Stimulated activated naive CD8-positive, alpha-beta T cell treated with anti-CD3 and anti-CD28 coated beads, Interleukin-15, amount 100 ng/mL, for 72 hours (primary cell): Measurements from ENCODE around the gene THRB.
A peak's percentile ranks its signal among the peaks of the same experiment; 100 is the strongest.

Source experiments
- ATAC-seq: fragments of 150-1000 bp; cut with Tn5 transposase; 2 replicates; pipeline ENCODE4 v1.10.0; 2021; ENCODE audit warnings: mild to moderate bottlenecking, moderate library complexity
- DNase-seq, 2 donors: peaks; one replicate each; pipeline ENCODE4 v3.0.0; 2021 to 2022
- H3K27ac Mint-ChIP-seq, 2 donors: one replicate each; pipeline ENCODE4 v1.8.0; 2022; ENCODE audit warnings: mild to moderate bottlenecking in 2 of 2, mixed read lengths in 2 of 2, moderate library complexity in 2 of 2
- H3K27me3 Mint-ChIP-seq: one replicate; pipeline ENCODE4 v1.8.0; 2022; ENCODE audit warnings: mixed read lengths
- H3K4me1 Mint-ChIP-seq: one replicate; pipeline ENCODE4 v1.8.0; 2022; ENCODE audit warnings: mild to moderate bottlenecking, mixed read lengths
- H3K4me3 Mint-ChIP-seq, 2 donors: one replicate each; pipeline ENCODE4 v1.8.0; 2022; ENCODE audit warnings: mild to moderate bottlenecking in 2 of 2, mixed read lengths in 2 of 2, moderate library complexity in 1 of 2
- H3K9me3 Mint-ChIP-seq, 2 donors: one replicate each; pipeline ENCODE4 v1.8.0; 2022; ENCODE audit warnings: mixed read lengths in 2 of 2

Gene THRB

DNA sequence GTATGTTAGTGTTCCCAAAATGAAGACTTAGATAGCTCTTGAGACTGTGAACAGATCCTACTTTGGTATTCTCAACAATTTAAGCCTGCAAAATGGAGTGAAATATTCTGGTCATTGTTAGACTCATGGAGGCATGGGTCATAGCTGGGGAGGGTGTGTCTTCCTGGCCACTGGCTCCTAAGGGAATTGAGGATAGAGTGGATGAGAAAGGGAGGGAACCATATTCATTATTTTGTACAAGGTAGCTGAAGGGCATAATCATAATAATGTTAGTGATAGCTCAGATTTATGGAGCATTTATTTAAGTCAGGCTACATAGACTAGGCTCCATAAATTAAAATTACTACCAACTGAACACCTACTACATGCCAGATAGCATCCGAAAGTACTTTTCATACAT lies 295.9 kb downstream of the THRB start:
- H3K27me3 Mint-ChIP-seq: peaks cover 20% of the 10 kb centered on the region
- no peak overlapping the region for H3K27ac Mint-ChIP-seq
- no peak for ATAC-seq
- no peak overlapping the region for H3K4me3 Mint-ChIP-seq
- no peaks in the 10 kb centered on the region for H3K9me3 Mint-ChIP-seq
- no peaks in the 10 kb centered on the region for H3K4me1 Mint-ChIP-seq
- DNase-seq: no peak

DNA sequence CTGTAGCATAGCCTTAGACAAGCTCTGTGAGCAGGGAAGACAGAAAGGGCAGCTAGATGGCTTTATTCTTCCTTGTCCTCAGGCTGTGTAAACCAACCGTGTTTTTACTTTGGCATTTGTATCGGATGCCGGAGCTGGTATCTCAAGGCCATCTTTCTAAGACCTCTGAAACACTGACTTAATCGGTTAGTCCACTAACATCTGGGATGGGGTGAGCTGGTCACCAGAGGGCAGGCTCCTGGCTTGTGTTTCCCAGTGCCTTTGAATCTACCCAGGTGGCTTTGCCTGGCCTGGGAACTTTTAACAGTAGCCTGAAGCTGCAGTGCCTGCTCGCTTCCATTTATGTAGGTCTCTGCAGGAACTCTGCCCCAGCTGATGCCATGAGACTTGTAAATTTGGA lies 296.8 kb downstream of the THRB start:
- ATAC-seq (no peak), DNase-seq (no peak)
- no peak overlapping the region for H3K27ac Mint-ChIP-seq
- no peak overlapping the region for H3K4me3 Mint-ChIP-seq
- H3K9me3 Mint-ChIP-seq: no peaks in the 10 kb centered on the region
- H3K4me1 Mint-ChIP-seq: no peaks in the 10 kb centered on the region
- H3K27me3 Mint-ChIP-seq: peaks cover 20% of the 10 kb centered on the region

DNA sequence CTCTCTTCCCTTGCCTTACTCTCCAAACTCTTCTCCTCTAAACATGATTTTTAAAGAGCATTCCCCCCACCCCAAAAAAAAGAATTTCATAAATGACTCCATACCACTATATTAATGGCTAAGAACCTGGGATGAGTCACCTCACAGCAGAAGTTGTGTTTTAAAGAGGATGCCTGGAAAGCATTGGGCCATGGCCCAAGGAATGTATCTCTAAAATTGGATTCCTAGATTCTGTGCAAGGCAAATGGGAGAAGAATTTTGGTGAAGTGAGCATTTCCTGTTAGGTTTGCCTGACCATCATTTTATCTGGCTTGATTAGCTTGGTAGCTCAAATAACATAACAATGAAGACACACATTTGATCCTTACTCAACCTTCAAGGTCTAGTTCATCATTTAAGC lies 298.1 kb downstream of the THRB start:
- ATAC-seq (no peak), DNase-seq (no peak)
- Mint-ChIP-seq H3K27me3 (peaks cover 15% of the 10 kb centered on the region), H3K4me1 (no peaks in the 10 kb centered on the region), H3K4me3 (no peak overlapping the region), H3K9me3 (no peaks in the 10 kb centered on the region), H3K27ac (no peak overlapping the region)

DNA sequence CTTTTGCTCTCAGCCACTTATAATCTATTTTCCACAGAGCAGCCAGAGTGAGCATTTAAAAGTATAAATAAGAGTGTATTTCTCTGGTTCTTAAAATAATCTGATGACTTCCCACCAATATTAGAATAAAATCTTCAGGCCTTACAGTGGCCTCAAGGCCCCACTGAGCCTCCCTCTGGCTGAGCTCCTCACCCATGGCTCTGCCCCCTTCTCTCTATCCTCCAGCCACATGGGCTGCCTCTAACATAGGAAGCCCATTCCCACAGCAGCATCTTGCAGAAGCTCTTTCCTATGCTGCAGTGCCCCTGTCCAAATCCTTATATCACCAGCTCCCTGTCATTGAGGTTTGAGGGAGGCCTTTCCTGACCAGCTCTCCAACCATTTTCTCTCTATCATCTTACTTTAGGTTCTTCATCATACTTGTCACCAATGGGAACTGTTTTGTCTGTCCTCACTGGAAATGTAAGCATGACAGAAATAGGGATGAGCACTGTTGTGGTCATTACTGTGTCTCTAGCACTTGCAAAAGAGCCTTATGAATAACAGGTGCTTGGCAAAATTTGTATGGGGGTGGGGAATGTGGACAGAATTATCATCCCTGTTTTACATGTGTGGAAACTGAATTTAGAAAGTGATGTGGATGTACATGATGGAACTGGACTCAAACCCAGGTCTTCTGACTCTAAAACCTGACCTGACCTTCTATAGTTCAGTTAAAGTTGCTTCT lies 299.0 kb downstream of the THRB start:
- no peak overlapping the region for H3K4me3 Mint-ChIP-seq
- ATAC-seq (no peak), DNase-seq (no peak)
- H3K9me3 Mint-ChIP-seq: no peaks in the 10 kb centered on the region
- peaks cover 7% of the 10 kb centered on the region for H3K27me3 Mint-ChIP-seq
- H3K27ac Mint-ChIP-seq: no peak overlapping the region
- H3K4me1 Mint-ChIP-seq: no peaks in the 10 kb centered on the region

DNA sequence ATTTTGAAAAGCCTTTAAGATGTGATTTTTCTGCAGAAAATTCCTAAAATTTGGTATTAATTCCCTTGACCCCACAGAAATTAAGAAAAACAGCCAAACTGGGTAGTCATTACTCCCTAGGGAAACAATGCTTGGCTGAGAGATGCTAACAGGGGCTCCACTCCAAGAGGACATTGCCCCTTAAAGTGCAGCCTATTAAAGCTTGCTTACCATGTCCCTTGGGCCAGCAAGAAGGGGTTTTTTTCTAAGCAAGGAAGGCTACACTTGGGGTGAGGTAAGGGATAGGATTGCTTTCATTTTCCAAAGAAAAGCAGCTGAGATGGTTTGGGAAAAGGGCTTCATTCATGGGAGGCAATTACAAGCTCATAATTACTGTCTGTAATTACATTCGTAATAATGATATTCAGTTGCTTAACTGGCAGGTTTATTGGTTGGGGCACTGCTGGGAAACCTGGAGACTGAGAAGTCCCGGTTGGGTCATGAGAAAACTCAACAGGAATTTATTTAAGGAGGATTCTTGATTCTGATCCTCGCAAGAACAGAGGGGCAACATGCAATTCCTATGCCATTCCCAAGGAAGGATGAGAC lies 302.1 kb downstream of the THRB start:
- Mint-ChIP-seq H3K27ac (no peak overlapping the region), H3K4me3 (no peak overlapping the region), H3K4me1 (no peaks in the 10 kb centered on the region), H3K9me3 (no peaks in the 10 kb centered on the region), H3K27me3 (peaks cover 7% of the 10 kb centered on the region)
- no peak for ATAC-seq
- DNase-seq: no peak

DNA sequence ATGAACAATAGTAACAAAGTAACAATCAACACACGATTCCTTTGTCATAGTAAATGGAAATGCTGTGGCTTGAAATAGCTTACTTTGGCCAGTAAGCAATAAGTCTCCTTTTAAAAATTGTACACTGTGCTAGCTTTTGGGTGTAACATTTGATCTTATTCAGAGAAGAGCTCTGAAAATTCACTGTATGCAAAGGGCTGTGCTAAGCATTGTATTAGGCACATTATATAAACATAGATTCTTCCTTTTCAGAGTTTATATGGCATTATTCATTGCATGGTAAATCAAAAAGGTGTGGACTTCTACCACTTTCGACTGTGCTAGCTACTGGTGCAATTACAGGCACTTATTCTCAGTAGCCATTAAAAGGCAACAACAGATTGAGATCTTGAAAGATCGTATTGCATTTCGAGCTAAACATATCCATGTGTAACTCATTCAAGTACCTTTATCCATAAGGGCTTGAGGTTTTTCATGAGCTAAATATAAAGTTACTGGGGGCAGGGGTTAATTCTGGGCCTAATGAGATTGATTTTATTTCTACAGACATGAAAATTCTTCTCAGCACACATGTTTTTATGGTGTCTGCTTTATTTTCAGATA lies 302.7 kb downstream of the THRB start:
- H3K4me3 Mint-ChIP-seq: no peak overlapping the region
- ATAC-seq: no peak
- peaks cover 7% of the 10 kb centered on the region for H3K27me3 Mint-ChIP-seq
- no peaks in the 10 kb centered on the region for H3K4me1 Mint-ChIP-seq
- H3K9me3 Mint-ChIP-seq: no peaks in the 10 kb centered on the region
- no peak for DNase-seq
- H3K27ac Mint-ChIP-seq: no peak overlapping the region

DNA sequence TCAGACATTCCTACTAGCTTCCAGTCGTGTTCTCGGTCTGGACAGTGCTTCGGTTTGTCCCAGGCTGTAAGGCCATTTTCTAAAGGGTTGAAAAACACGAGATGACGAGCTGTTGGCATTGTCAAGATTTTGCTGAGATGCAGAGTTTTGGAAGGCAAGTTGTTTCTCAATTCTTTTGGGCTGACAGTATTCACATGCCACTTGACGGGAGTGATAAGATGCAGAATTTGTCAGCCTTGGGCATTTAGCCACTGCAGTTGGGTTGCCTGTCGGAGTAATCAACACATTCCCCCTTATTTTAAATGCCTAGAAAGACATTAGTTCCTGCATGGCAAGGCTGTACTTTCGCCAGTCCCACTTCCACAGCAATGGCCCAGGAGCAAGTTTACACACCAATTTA lies 304.4 kb downstream of the THRB start:
- no peak overlapping the region for H3K27ac Mint-ChIP-seq
- ATAC-seq (no peak), DNase-seq (no peak)
- no peaks in the 10 kb centered on the region for H3K9me3 Mint-ChIP-seq
- no peak overlapping the region for H3K4me3 Mint-ChIP-seq
- peaks cover 10% of the 10 kb centered on the region for H3K27me3 Mint-ChIP-seq
- H3K4me1 Mint-ChIP-seq: no peaks in the 10 kb centered on the region

DNA sequence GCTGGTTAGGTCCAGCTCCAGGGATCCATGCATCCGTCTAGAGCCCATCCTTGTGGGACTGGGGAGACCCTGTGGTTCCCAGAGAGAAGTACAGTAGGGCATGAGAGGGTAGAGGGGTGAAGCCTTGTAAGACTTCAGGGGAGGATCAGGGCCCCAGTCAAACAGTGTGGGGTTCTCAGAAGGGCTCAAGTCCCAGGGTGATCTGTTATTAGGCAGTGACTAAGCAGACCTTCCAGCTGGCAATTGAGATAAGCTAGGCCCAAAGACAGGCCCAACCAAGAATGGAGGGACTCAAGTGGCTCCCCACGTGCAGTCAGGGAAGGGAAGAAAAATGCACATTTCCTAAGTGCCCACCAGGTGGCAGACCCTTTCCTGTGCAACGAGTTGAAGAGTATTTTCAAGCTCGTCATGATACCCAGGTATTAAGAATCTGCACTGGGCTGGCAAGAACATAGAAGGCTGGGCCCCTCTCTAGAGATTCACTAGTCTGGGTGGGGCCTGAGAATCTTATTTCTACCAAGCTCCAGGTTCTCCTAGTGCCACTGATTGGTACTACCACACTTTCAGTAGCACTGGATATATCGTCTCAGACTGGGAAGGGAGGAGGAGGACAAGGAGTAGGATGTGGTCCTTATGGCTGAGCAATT lies 308.8 kb downstream of the THRB start:
- H3K27ac Mint-ChIP-seq: peak overlapping the region in 1 of 2 donors; percentile 88
- H3K4me1 Mint-ChIP-seq: no peaks in the 10 kb centered on the region
- DNase-seq: peak; percentile 17 to 20
- ATAC-seq: peak; percentile 75
- H3K4me3 Mint-ChIP-seq: no peak overlapping the region
- peaks cover 10% of the 10 kb centered on the region for H3K27me3 Mint-ChIP-seq
- no peaks in the 10 kb centered on the region for H3K9me3 Mint-ChIP-seq

DNA sequence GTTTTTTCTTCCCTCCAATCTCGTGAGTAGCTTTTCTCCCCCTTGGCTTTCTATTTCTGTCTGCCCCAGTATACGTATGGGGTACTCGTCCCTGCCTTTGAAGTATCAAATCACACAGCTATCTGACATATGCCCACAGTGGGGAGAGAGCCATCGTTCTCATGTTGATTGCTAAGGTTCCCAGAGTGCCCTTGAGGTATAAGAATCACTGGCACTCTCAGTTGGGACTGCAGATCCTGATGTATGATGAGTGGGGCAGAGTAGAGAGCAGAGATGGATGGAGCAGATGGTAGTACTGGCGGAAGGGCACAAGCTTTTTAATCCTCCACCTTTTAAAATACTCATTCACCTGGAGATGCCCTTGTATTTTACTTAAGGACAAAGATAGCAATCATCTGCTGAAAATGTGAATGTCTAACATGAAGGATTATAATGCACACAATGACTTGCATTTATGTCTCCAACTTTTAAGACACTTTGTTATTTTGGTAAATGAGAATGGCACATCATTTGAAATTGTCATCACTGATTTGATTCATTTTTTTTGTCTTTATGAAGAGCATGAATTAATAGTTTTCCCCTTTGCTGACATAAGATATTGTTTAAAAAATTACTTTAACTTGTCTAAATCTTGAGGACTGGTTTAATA lies 310.0 kb downstream of the THRB start:
- no peak for DNase-seq
- Mint-ChIP-seq H3K27ac (no peak overlapping the region), H3K9me3 (no peaks in the 10 kb centered on the region), H3K4me1 (no peaks in the 10 kb centered on the region), H3K27me3 (peaks cover 10% of the 10 kb centered on the region), H3K4me3 (no peak overlapping the region)
- ATAC-seq: no peak

DNA sequence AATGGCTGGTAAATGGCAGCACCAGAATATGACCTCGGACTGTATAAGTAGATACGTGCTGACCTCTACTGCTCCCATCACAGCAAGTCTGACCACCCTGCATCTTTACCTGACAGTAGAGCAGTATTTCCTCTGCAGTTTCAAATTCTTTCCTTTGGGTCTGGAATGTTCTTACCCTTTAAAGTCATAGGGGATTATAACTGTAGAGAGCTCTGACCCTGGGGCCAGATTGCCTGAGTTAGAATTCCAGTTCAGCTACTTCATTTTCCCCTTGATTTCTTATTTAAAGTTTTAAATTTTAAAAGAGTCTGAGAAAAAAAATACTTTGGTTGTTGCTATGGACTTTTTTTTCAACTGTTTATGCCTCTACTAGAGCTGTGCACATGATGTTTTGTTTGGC lies 311.9 kb downstream of the THRB start:
- H3K27ac Mint-ChIP-seq: no peak overlapping the region
- ATAC-seq (no peak), DNase-seq (no peak)
- H3K27me3 Mint-ChIP-seq: peaks cover 10% of the 10 kb centered on the region
- H3K9me3 Mint-ChIP-seq: no peaks in the 10 kb centered on the region
- no peak overlapping the region for H3K4me3 Mint-ChIP-seq
- H3K4me1 Mint-ChIP-seq: no peaks in the 10 kb centered on the region

DNA sequence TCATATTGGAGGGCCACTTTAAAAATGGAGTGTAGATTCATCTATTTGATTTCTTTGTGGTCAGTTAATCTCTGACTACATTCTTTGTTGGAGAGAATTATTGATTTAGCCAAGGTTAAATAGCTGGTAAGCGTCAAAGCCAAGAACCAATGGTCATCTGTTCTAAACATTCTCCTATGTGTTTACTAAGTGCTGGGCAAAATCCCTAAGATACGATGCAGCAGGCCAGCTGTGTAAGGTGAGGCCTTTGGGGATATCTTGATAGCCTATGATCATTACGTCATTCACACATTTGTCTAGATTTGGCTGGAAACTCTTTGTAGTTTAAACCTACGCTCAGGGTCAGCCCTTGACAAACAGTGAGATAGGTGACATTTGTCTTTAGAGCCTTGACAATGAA lies 313.4 kb downstream of the THRB start:
- no peaks in the 10 kb centered on the region for H3K9me3 Mint-ChIP-seq
- no peak overlapping the region for H3K27ac Mint-ChIP-seq
- no peak overlapping the region for H3K4me3 Mint-ChIP-seq
- DNase-seq: no peak
- no peak for ATAC-seq
- peaks cover 10% of the 10 kb centered on the region for H3K27me3 Mint-ChIP-seq
- no peaks in the 10 kb centered on the region for H3K4me1 Mint-ChIP-seq

DNA sequence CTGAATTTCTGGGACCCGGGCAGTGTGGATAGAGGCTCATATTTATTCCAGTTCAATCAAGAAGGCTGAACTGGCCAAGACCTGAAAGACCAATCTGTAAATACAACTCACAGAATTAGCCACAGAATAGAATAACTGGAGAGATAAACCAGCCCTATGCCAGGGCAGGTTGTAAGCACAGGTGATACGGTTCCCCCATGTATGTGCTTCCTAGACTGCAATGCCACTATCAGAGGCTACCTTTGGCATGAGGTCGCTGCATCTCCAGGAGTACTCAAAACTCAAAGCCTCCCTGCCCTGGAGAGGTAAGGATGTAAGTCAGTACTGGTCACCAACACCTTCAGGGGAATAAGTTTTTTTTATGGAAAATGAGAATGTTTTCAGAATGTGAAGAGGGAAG lies 314.0 kb downstream of the THRB start:
- DNase-seq: no peak
- no peaks in the 10 kb centered on the region for H3K4me1 Mint-ChIP-seq
- ATAC-seq: no peak
- no peaks in the 10 kb centered on the region for H3K9me3 Mint-ChIP-seq
- no peak overlapping the region for H3K4me3 Mint-ChIP-seq
- peaks cover 4% of the 10 kb centered on the region for H3K27me3 Mint-ChIP-seq
- no peak overlapping the region for H3K27ac Mint-ChIP-seq

DNA sequence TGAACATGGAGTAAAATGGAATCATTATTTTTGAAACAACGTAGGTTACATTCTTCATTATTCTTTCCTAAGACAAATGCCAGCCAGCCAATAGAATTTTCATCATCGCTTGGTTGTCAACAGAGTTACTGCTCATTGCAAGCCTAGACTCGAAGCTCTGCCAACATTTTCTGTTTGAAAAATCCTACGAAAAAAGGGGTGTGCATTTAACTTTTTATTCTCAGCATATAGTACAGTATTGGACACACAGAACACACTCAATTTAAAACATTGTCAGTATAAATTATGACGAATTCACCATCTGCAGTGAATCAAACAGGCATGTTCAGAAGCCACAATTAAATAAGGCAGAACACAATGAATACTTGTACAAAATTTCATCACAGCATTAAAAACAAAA lies 317.4 kb downstream of the THRB start:
- ATAC-seq: no peak
- DNase-seq: no peak
- Mint-ChIP-seq H3K9me3 (no peaks in the 10 kb centered on the region), H3K27ac (no peak overlapping the region), H3K27me3 (no peaks in the 10 kb centered on the region), H3K4me1 (no peaks in the 10 kb centered on the region), H3K4me3 (no peak overlapping the region)

DNA sequence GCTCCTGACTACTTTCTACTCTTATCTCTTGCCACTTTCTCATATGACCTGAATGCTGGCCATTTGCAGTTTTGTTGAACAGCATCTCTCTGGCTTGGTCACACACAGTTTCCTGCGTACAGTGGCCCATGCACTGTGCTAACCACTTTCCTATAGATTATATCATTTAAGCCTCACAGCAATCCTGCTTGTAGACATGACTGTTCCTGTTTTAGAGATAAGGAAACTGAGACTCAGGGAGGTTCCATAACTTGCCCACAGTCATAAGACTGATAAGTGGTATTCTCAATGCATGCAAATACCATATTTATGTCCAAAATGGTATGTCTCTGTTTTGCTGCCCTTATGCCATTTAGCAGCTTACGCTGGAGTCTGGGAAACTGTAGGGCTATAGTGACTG lies 320.0 kb downstream of the THRB start:
- Mint-ChIP-seq H3K4me1 (no peaks in the 10 kb centered on the region), H3K27me3 (no peaks in the 10 kb centered on the region)

DNA sequence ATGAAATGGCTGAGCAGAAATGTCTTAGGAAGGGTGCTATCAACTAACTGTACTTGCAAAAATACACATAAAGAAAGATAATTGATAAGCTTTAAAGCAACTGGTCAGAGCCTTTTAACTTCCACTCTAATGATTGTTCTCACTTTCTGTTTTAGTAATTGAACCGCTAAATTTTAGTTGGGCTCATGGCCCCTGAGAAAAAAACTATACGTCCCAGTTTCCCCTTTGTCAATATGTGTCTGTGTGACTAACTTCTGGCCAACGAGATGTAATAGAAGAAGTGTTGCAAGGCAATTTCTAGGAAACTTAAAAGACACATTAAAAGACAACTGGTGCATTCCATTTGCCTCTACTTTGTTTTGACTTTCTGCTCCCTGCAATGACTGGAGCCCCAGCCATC lies 325.7 kb downstream of the THRB start:
- no peak overlapping the region for H3K4me3 Mint-ChIP-seq
- no peaks in the 10 kb centered on the region for H3K27me3 Mint-ChIP-seq
- no peaks in the 10 kb centered on the region for H3K4me1 Mint-ChIP-seq
- no peaks in the 10 kb centered on the region for H3K9me3 Mint-ChIP-seq
- DNase-seq (no peak), ATAC-seq (no peak)
- H3K27ac Mint-ChIP-seq: no peak overlapping the region

More for the DNA sequence above, 320.0 kb downstream of the THRB start:
- Mint-ChIP-seq H3K4me3 (no peak overlapping the region), H3K9me3 (no peaks in the 10 kb centered on the region), H3K27ac (no peak overlapping the region)
- DNase-seq (no peak), ATAC-seq (no peak)

DNA sequence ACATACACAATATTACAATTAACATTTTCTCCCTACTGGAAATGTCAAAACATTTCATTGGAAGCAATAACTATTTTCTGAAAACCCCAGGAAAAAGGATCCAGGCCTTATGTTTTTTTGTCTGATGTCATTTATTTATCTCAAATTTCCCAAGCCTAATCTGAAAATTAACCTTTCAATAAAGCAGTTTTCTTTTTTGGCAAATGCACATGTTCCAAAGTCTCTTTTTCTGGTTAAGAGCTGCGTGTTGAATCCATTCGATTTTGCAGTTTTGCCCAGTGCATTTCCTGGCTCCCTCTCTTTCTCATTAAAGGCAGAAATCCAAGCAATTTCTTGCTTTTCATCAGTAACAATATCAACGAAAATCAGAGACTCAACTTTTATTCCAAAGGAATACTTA lies 327.2 kb downstream of the THRB start:
- Mint-ChIP-seq H3K27ac (no peak overlapping the region), H3K4me1 (no peaks in the 10 kb centered on the region), H3K4me3 (no peak overlapping the region), H3K9me3 (no peaks in the 10 kb centered on the region), H3K27me3 (no peaks in the 10 kb centered on the region)
- DNase-seq: no peak
- ATAC-seq: no peak
